Fibroblast of villous mesenchyme (primary cell): ENCODE data around the gene CORO1C. TPM values are rescaled to one million over a fixed set of nuclear protein-coding genes. Genes with fewer than 3 reads are reported as not detected.

Experiments
- DNase-seq: peaks from one replicate; pipeline ENCODE4 v3.0.0-alpha.2; 2010; ENCODE audit warnings: low read depth
- H3K4me3 ChIP-seq: 2 replicates; pipeline ENCODE4 v1.5.1; 2011; ENCODE audit warnings: low read depth, mild to moderate bottlenecking, low read length
- small RNA-seq: library from RNA; depleted of rRNA; stranded (forward); fragments of <200 nt; gene quantifications from one replicate; pipeline ENCODE3, GENCODE V24; 2012
- total RNA-seq: library from RNA; depleted of rRNA; stranded (reverse); fragments of >200 nt; gene quantifications from 2 replicates; pipeline ENCODE4 v1.2.3, GENCODE V29; 2012
- TF ChIP-seq, protein P1 (sequence below): IDR thresholded peaks from 2 replicates; pipeline ENCODE4 v1.5.1; 2012; ENCODE audit warnings: low read depth, mild to moderate bottlenecking, low read length; ENCODE audit not compliant: insufficient read depth

Gene CORO1C
- total RNA-seq, 1 donor = 433 TPM

DNA sequence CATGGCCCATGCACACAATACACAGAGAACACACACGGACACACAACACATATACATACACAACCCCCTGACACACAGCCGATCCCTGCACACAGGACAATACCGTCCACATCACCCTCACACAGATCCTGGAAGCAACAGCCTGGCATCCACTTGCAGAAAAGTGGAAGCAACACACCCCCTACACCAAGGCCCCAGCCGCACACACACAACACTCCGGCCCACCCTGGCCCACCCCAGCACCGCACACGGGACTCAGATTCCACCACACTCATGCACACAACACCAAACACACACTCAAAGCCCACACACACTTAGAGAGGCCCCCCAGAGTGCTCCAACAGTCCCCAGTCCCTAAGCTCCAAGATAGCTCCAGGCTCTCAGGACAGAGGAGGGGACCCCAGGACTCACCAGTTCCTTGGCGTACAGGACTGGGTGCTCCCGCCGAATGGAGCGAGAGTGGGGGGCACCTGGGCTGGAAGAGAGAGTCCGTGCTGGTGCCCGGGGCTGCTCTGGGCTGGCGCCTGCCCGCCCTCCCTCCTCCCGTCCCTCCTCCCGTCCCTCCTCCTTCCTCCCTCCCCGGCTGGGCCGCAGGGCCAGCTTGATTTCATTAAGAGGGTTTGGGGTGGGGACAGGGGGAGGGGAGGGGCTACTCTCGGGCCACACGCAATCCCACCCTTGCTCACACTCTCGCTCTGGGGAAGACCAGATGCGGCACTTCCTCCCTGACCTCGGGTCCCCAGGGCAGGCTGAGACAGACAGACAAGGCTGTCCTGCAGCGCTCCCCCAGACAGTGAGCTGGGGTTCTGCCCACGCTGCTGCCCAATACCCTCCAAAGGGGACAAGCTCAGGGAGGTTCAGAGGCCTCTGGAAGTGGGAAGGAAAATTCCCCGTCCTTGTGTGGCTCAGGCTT, 133.5 kb downstream of the CORO1C start, which contains the start of gene TMEM119:
TMEM119 (minus strand) TSS at position 526 of the 913 bp plus-strand sequence. CDS start 5,701 bp downstream, outside the sequence.
- TF ChIP-seq, protein P1, sequence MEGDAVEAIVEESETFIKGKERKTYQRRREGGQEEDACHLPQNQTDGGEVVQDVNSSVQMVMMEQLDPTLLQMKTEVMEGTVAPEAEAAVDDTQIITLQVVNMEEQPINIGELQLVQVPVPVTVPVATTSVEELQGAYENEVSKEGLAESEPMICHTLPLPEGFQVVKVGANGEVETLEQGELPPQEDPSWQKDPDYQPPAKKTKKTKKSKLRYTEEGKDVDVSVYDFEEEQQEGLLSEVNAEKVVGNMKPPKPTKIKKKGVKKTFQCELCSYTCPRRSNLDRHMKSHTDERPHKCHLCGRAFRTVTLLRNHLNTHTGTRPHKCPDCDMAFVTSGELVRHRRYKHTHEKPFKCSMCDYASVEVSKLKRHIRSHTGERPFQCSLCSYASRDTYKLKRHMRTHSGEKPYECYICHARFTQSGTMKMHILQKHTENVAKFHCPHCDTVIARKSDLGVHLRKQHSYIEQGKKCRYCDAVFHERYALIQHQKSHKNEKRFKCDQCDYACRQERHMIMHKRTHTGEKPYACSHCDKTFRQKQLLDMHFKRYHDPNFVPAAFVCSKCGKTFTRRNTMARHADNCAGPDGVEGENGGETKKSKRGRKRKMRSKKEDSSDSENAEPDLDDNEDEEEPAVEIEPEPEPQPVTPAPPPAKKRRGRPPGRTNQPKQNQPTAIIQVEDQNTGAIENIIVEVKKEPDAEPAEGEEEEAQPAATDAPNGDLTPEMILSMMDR = no peak
- DNase-seq = peak; percentile 85

DNA sequence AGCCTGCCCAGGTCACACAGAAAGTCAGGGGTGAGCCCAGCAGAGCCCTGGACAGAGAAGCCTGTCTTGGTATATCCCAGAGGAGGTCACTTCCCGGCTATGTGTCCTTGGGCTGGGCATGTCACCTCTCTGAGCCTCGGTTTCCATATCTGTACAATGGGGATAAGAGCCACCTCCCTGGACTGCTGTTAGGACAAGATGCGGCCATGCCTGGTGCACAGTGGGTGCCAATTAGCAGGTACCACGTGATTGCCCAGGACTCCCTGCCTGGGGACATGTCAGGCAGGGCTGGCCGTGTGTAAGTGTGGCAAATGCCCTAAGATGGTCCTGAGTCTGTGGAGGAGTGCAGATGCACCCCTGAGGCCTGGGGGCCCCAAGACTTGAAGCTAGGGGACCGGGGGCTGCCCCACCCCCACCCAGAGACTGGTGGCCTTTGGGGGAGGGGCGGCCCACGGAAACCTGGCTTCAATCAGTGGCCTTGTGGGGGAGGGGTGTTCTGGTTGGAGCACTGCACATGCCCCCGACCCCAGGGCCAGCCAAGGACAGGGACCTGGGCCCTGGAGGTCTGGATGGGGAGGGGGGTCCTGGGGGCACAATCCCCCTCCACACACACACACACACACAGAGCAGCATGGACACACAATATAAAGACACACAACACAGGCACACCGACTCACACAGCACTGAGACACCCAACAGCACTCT, 134.3 kb downstream of the CORO1C start:
- TF ChIP-seq, protein P1 = no peak
- DNase-seq = no peak
- peak overlapping the region; percentile 74 for H3K4me3 ChIP-seq

More for the DNA sequence above, 133.5 kb downstream of the CORO1C start, which contains the start of gene TMEM119:
- H3K4me3 ChIP-seq = peak within 1 kb of the TSS; percentile 74

DNA sequence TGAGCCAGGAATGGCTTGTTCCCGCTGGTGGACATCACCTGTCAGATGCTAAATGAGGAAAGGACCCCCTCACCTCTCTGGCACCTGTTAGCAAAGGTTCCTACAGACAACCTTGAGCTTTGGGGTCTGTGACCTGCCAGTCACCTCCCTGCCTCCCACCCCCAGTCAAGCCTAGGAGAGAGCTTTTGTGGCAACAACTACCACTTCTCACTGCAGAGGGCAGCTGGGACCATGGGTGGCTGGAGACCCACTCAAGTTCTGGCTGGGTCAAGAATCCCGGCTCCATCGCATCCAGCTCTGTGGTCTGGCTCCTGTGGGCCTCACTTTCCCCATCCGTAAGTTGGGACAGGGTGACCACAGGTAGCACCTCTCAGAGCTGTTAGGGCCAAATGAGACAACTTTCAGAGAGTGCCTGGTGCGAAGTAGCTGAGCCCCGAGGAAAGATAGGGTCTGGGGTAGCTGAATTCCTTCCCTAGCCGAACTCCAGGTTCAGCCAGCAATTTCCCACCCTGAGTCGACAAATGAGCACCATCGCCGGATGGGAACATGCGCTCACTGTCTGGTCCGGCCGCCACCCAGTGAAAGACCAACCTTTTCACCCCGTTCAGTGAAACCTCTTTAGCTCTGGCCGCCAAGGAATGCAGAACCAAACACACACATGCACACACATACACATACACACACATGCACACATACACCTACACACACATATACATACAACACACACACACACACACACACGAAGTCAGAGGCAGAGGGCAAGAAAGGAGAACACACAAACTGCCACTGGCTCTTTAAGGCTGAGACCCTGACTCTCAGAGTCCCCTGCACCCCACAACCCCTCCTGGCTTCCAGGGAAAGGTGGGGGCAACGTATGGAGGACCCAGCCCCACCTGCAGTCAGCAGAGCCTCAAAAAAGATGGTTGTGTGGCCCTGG, 135.3 kb downstream of the CORO1C start:
- TF ChIP-seq, protein P1 = no peak
- DNase-seq = no peak
- peak overlapping the region; percentile 74 for H3K4me3 ChIP-seq

Small RNA genes lying within 50 kb of the gene (small RNA-seq; reads per million reads assigned to genes)
- gene AC087893.2 (not detected), gene RF00019 (not detected), gene RF00561 (not detected), gene RNU7-169P (not detected)

Other genes with a start within 250 kb of the CORO1C start
- 8.1 and 9.9 TPM in 2 replicates for gene FICD, start 216.2 kb downstream of the CORO1C start, total RNA-seq
- 41.2 and 59.2 TPM in 2 replicates for gene SART3, start 170.3 kb downstream of the CORO1C start, total RNA-seq
- 105 TPM in 2 replicates for gene ISCU, start 168.9 kb downstream of the CORO1C start, total RNA-seq
- gene TMEM119, start 133.4 kb downstream of the CORO1C start, total RNA-seq = 83.3 and 186 TPM in 2 replicates
- 1.3 and 2.2 TPM in 2 replicates for gene SELPLG, start 97.6 kb downstream of the CORO1C start, total RNA-seq
- 27.2 and 34.1 TPM in 2 replicates for gene SSH1, start 126.1 kb upstream of the CORO1C start, total RNA-seq
- not detected in 2 replicates for gene DAO, start 148.6 kb upstream of the CORO1C start, total RNA-seq